ENCODE results near the gene THSD4. TPM values are rescaled to one million over a fixed set of nuclear protein-coding genes. Genes with fewer than 3 reads are reported as not detected.

THSD4 gene
- total and polyA plus RNA-seq, 2 of the 4 experiments (the other 2 are of a cell fraction): 25.5 to 31.1 TPM

DNA sequence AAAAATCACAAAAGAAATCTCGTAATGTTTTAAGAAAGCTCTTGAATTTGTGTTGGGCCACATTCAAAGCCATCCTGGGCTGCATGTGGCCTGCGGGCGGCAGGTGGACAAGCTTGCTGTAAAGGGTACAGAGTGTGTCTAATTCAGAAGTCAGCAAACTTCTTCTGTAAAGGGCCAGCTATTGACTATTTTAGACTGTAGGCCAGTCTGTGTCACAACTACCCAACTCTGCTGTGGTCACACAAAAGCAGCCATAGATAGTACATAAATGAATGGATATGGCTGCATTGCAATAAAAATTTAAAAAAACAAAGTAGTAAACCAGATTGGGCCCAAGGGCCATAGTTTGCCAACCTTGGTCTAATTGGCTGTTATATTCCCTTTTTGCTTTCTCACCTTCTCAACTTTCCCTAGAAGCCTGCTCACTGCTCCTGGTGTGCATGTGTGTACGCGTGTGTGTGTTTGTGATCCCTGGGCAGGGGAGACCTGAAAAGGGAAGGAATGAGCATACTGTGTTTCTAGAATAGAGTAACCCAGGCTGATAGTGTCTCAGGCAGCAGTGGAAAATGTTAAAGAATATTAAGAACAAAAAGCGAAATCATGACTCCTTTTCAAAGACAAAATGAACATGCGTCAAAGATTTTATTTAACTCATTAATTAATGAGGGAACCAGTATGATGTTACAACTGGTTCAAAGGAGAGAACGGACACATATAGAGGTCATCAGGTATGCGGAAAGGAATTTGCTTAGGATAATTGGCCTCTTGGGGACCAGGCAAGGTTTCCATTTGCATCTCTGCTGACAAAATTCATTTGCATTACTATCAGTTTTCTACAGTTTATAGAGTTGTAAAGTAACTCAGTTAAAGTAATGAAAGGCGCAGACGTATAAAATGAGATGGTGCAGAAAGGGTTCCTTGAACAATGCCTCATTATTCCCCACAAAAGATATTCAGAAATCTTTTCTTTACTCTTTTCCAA lies 248.0 kb downstream of the THSD4 start:
- H3K27ac ChIP-seq (ENCODE audit: insufficient read depth, low read length): no peak overlapping the region
- no peak for TF ChIP-seq MAFK (IDR thresholded peaks at IDR 0.05; ENCODE audit: low read depth, low read length)
- no peak for TF ChIP-seq MAZ (IDR thresholded peaks at IDR 0.05; ENCODE audit: borderline replicate concordance, low read depth, low read length)
- TF ChIP-seq NFE2L2 (IDR thresholded peaks at IDR 0.05; ENCODE audit: low read depth, low read length): no peak
- TF ChIP-seq RFX5 (IDR thresholded peaks at IDR 0.05; ENCODE audit: low read depth, low read length): no peak
- TF ChIP-seq BHLHE40 (IDR thresholded peaks at IDR 0.05; ENCODE audit: low read depth, low read length): no peak
- TF ChIP-seq RCOR1 (IDR thresholded peaks at IDR 0.05; ENCODE audit: insufficient replicate concordance, low read length): no peak
- TF ChIP-seq CEBPB (IDR thresholded peaks at IDR 0.05; ENCODE audit: low read depth, low read length): no peak
- no peak for TF ChIP-seq FOS (IDR thresholded peaks at IDR 0.05; ENCODE audit: low read depth, low read length)
- no peak for TF ChIP-seq RAD21 (IDR thresholded peaks at IDR 0.05; ENCODE audit: low read length)
- TF ChIP-seq, protein P1, sequence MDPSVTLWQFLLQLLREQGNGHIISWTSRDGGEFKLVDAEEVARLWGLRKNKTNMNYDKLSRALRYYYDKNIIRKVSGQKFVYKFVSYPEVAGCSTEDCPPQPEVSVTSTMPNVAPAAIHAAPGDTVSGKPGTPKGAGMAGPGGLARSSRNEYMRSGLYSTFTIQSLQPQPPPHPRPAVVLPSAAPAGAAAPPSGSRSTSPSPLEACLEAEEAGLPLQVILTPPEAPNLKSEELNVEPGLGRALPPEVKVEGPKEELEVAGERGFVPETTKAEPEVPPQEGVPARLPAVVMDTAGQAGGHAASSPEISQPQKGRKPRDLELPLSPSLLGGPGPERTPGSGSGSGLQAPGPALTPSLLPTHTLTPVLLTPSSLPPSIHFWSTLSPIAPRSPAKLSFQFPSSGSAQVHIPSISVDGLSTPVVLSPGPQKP (IDR thresholded peaks at IDR 0.05; ENCODE audit: borderline replicate concordance, low read depth, low read length): no peak
- TF ChIP-seq, protein P2, sequence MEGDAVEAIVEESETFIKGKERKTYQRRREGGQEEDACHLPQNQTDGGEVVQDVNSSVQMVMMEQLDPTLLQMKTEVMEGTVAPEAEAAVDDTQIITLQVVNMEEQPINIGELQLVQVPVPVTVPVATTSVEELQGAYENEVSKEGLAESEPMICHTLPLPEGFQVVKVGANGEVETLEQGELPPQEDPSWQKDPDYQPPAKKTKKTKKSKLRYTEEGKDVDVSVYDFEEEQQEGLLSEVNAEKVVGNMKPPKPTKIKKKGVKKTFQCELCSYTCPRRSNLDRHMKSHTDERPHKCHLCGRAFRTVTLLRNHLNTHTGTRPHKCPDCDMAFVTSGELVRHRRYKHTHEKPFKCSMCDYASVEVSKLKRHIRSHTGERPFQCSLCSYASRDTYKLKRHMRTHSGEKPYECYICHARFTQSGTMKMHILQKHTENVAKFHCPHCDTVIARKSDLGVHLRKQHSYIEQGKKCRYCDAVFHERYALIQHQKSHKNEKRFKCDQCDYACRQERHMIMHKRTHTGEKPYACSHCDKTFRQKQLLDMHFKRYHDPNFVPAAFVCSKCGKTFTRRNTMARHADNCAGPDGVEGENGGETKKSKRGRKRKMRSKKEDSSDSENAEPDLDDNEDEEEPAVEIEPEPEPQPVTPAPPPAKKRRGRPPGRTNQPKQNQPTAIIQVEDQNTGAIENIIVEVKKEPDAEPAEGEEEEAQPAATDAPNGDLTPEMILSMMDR (conservative IDR thresholded peaks at IDR 0.05; ENCODE audit: low read depth, low read length): no peak
- TF ChIP-seq, protein P3, sequence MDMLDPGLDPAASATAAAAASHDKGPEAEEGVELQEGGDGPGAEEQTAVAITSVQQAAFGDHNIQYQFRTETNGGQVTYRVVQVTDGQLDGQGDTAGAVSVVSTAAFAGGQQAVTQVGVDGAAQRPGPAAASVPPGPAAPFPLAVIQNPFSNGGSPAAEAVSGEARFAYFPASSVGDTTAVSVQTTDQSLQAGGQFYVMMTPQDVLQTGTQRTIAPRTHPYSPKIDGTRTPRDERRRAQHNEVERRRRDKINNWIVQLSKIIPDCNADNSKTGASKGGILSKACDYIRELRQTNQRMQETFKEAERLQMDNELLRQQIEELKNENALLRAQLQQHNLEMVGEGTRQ (IDR thresholded peaks at IDR 0.05; ENCODE audit: low read depth, low read length): no peak
- TF ChIP-seq MXI1 (IDR thresholded peaks at IDR 0.05; ENCODE audit: borderline replicate concordance, low read depth, low read length): no peak
- no peak for TF ChIP-seq CHD1 (IDR thresholded peaks at IDR 0.05; ENCODE audit: low read depth, low read length)

More for the DNA sequence above, 248.0 kb downstream of the THSD4 start:
- H2BK120ac ChIP-seq (ENCODE audit: low read depth, low read length): no peak overlapping the region
- H3K4me3 ChIP-seq (ENCODE audit: insufficient read depth, low read depth, low read length): no peak overlapping the region
- in situ Hi-C loops (cut with MboI; ENCODE audit: low sequenced_read_pairs) (no loop called here), intact Hi-C loops (cut with micrococcal nuclease) (no loop called here), dilution Hi-C loops (cut with HindIII; ENCODE audit: low sequenced_read_pairs, unreplicated experiment) (no loop called here)
- DNase-seq: no peak
- CTCF ChIA-PET: no interaction called here
- POLR2A ChIA-PET (ENCODE audit: unreplicated experiment): no interaction called here
- peaks cover 5% of the 10 kb centered on the region; the same call in 1 of the 2 replicates for H3K36me3 ChIP-seq (ENCODE audit: control insufficient read depth, insufficient read depth, low read length)
- no peak overlapping the region; the same call in 1 of the 2 replicates for H4K5ac ChIP-seq (ENCODE audit: low read depth, low read length)
- no peak overlapping the region for H3K56ac ChIP-seq (ENCODE audit: extremely low read depth, insufficient read depth, low read length)
- ATAC-seq (ENCODE audit: low read depth): no peak
- 100% methylated on average over 1 of the region's 11 CpGs; no CpG with 5 or more reads in 1 of the 2 experiments for WGBS, 2 experiments (ENCODE audit: extremely low coverage in 2 of 2, insufficient read length in 1 of 2)
- H2BK5ac ChIP-seq (ENCODE audit: low read depth, low read length, poor library complexity, severe bottlenecking): no peak overlapping the region
- BruUV-seq (replicated peaks): no TSS peak
- H3K79me1 ChIP-seq (ENCODE audit: low read depth in 1 of 2, low read length in 2 of 2): no peaks in the 10 kb centered on the region; a peak in 1 of 4 replicates
- no peak overlapping the region for H3K9ac ChIP-seq (ENCODE audit: low read depth, low read length)
- H3K27me3 ChIP-seq (ENCODE audit: control insufficient read depth, insufficient read depth, low read length): no peaks in the 10 kb centered on the region
- H3K4ac ChIP-seq (ENCODE audit: low read depth, low read length): no peak overlapping the region
- peak overlapping the region; percentile 16; the same call in 1 of the 2 replicates for H2BK20ac ChIP-seq (ENCODE audit: low read depth, low read length)
- H2AFZ ChIP-seq (replicated peaks; ENCODE audit: low read length, poor library complexity): no peak overlapping the region
- H3K9me1 ChIP-seq (ENCODE audit: insufficient read depth, low read length): no peaks in the 10 kb centered on the region
- no peak overlapping the region for H3K18ac ChIP-seq (ENCODE audit: low read depth, low read length)
- H3K4me2 ChIP-seq (ENCODE audit: low read depth, low read length): no peak overlapping the region
- H2AK5ac ChIP-seq (ENCODE audit: low read depth, low read length): no peak overlapping the region
- no peak overlapping the region for H3K14ac ChIP-seq (replicated peaks; ENCODE audit: low read depth, low read length)
- no peak overlapping the region for H2BK15ac ChIP-seq (ENCODE audit: low read depth, low read length)
- no peak overlapping the region for H4K91ac ChIP-seq (ENCODE audit: insufficient read depth, low read depth, low read length)
- H3K4me1 ChIP-seq (ENCODE audit: control insufficient read depth, insufficient read depth, low read length): 0 out of 2 replicates have a peak, but pooled peaks cover 2% of the 10 kb centered on the region
- no peak overlapping the region for H2AK9ac ChIP-seq (replicated peaks; ENCODE audit: low read depth, low read length, poor library complexity)
- no peaks in the 10 kb centered on the region for H4K20me1 ChIP-seq (ENCODE audit: insufficient read depth, low read length)
- no peak overlapping the region; a peak in 1 of 4 replicates for H4K8ac ChIP-seq (ENCODE audit: low read depth in 2 of 2, low read length in 2 of 2)
- H3K23ac ChIP-seq (ENCODE audit: low read depth, low read length): no peak overlapping the region
- H3K9me3 ChIP-seq (ENCODE audit: control insufficient read depth, insufficient read depth, low read length): no peaks in the 10 kb centered on the region

Data from IMR-90 (cell line).